GM10847 (cell line): ENCODE results near the gene SPHKAP.

ENCODE experiments used
- POLR2A ChIP-seq: IDR thresholded peaks from 2 replicates; pipeline ENCODE4 v1.6.1; 2011; ENCODE audit not compliant: insufficient read length; ENCODE audit errors: extremely low read depth

Gene SPHKAP

GRCh38 chr2:228181098-228182019 is at the start of gene SPHKAP:
Gene SPHKAP (minus strand): TSS chr2:228181687. CDS start chr2:228181598, 89 bp downstream.
- no peak for TF ChIP-seq POLR2A

GRCh38 chr2:228227466-228227865 is 46.0 kb upstream of the SPHKAP start:
- TF ChIP-seq POLR2A, result no peak

DNA sequence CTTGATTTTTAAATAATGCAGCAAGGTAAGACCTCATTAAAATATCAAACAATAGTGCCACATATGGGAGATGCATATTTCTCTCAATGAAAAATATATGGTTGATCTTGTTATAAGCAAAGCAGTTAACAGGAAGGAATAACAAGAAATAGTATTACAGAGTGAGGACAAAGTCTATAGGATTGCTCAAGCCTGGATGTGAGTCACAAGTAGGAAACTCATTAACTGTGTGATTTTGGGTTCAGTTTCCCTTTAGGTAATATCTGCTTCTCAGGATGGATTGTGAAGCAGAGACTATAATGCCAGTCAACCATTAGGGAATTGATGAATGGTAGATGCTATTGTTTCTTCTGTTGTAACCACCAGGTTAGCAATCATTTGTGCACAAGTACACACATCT is 42.9 kb upstream of the SPHKAP start:
- TF ChIP-seq POLR2A, result no peak

- TF ChIP-seq POLR2A, result no peak
These were observed 16.0 kb upstream of the SPHKAP start for GRCh38 chr2:228197504-228197903.

DNA sequence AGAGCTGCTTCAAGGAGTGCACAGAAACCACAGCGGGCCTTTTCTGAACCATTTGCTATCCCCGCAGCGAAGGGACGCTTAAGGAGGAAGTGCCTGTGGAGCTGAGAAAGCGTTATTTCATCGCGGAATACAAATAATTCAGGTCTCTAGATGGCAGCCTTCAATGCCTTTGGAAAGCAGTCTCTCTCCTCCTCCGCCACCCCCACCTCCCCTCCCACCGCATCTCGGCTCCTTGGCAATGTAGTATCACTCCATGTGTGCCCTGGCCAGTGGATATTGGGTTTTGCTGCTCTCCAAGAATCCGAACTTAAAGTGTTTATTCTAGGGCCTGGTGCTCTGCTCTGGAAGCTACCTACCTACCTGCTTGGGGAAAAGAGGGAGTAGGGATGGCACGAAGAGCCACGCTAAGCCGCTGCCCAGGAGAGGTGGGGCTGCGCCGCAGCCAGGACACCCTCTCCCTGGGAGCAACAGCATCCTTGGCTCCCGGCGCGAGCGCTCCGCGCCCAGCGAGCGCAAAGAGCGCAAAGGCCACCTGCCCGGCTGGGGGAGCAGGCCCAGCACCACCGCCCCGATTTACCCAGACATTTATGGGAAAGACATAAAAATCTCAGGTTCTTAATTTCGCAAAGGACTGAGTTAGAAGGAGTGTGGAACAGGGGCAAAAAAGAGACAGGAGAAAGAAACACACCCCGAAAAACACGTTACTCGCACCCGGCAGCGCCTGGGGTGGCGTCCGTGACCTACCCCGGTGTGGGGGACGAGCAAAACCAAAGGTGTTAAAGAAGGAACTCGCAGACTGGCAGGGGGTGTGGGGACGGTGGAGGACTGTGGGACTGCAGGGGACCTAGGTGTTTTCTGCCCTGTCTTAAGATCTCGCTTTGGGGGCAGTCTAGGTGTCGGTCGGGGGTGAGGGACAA is 1.0 kb downstream of the SPHKAP start:
- TF ChIP-seq POLR2A, result no peak

- TF ChIP-seq POLR2A, result no peak
These were observed 14.2 kb downstream of the SPHKAP start for GRCh38 chr2:228167290-228167689.

DNA sequence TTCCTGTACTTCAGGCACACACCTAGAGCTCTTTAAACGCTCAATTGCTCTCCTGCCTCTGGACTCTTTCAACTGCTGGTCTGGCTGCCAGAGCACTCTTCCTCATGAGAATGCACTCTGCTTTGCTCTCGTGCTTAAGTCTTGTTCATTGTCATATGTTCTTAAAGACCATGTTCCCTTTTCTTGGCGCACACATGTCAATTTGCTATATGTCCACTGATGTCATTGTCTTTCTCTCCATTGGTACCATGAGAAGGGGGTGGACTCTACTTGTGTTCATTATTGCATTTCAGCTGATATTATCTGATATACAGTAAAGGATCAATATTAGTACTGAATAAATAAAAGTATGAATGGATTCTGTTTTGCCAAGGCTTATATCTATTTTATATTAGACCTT is 16.8 kb downstream of the SPHKAP start:
- no peak for TF ChIP-seq POLR2A

DNA sequence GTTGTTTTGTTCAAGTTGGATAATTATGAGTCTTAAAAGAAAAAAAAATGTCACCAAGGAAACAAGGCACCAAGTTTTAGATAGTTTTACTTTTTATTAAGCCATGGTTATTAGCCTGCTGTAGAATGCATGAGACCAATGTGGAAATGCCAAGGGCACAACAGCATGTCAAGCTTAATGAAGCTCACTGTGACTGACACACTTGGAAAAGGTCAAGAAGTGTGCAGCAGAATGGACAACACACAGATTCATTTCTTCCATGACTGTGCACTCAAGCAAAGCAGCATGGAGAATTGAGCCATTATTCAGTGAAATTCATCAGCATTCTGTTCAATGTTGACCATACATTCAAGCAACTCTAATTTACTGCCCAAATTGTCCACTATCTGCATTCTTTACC is 23.6 kb downstream of the SPHKAP start:
- no peak for TF ChIP-seq POLR2A

DNA sequence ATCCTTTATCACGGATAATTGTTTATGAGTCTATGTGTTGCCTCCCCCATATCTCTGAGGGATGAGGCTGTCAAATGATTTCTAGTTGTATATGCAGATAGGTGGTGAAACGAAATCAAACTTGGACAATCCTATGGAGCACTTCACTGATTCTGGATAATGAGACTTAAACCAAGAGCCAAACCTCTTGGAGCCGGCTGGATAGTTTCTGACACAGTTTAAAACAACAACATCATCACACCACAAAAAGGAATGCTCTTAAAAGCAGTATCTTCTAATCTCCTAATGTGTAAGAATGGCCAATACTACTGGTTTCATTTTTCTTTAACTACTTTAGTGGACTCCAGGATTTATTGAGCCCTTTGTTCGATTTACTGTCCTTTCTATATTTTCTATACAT is 36.5 kb downstream of the SPHKAP start:
- no peak for TF ChIP-seq POLR2A

DNA sequence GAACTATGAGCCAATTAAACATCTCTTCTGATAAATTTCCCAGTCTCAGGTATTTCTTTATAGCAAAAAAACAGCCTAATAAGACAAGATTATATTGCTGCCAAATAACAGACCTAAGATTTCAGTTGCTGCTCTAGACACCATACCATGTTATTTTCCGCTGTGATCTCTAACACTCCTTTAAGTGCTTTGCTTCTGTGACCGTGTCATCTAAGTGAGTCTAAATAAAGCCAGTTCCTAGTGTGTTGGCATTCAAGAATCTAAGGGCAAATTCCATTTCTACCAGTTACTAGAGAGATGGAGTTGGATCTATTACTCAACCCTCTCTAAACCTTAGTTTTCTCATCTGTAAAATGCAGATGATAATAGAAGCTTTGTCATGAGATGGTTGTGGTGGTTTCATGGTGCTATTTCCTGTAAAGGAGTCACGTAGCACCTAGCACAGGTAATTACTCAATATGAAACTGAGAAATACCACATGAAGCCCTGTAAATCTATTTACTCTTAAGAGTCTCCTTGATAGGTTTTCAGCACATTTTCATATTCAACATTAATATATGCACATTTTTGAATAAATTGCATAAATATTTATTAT is 40.5 kb downstream of the SPHKAP start:
- TF ChIP-seq POLR2A, result no peak

GRCh38 chr2:228136027-228136426 is 45.5 kb downstream of the SPHKAP start:
- no peak for TF ChIP-seq POLR2A

DNA sequence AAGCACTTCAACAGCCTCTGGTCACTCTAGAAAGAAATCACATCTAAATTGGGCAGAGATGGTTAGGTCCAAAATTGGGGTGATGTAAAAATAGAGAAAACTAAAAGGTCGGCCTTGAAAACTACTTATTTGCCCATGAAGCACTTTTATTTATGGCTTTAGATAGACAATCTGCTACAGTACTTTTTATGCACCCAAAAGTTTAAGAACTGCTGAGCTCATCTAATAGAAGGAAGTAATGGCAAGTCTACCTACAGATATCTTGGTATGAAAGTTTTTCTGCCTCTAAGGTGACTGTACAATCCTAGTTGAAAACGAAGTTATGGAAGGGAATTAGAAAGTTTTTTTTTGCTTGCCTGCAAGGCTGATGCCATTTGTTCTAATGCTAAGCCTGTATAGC is 46.2 kb downstream of the SPHKAP start:
- TF ChIP-seq POLR2A, result no peak

DNA sequence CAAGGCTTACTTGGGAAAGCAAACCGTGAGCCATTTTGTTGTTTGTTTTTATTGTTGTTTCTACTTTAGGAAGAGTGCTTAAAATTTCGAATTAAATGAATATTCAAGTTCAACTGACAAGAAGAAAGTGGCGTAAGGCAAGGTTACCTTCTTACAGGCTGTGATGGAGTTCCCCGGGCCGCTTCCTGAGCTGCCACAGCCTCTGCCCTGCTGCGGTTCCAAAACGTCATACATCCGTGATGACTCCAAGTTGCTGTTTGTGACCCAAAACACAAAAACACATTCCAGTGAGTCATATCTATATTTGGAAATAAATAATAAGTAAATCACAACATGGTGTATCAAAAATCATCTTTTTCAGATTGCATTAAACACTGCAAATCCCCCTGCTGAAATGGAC is 49.7 kb downstream of the SPHKAP start:
- no peak for TF ChIP-seq POLR2A

DNA sequence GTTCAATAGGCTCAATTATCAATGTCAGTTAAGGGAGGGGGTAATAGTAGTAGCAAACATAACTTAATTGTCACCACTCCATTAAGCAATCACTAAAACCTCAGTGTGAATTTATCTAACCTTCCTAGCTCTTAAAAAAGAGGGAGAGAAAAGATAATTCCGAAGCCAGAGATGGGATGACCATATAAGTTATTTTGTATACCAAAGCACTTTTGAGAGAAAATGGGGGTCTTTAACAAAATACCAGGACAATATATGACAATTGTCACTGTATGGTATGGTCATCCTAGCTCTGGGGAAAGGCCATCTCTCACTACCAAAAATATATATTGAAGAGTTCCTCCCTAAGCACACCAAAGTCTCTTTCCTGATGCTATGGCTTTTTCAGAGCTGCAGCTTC is 55.1 kb downstream of the SPHKAP start:
- TF ChIP-seq POLR2A, result no peak

- no peak for TF ChIP-seq POLR2A
These were observed 62.5 kb downstream of the SPHKAP start for GRCh38 chr2:228118940-228119339.

DNA sequence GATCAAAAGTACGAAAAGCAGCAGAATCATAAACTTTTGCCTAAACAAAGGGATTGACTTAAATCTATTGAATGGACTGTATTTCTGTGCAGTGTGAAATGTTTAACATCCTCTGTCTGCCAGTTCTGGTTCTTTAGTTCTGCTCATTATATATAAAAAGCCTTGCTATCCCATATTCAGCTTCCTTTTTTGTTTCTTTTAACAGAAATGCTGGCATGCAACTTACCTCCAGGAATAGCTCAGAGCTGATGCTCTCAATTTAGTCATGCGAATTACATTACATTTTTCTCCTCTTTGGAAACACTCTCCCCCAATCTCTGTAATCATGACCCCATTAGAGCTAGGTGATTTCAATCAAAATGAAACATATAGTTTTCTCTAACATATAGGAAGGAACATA is 73.6 kb downstream of the SPHKAP start:
- TF ChIP-seq POLR2A, result no peak
